ENCODE data around the gene FOXO6. TPM values are rescaled to one million over a fixed set of nuclear protein-coding genes. Genes with fewer than 3 reads are reported as not detected.

The FOXO6 gene
- total and polyA plus RNA-seq, 2 experiments from 2014 or later, result 0.68 to 4.2 TPM

- Histone ChIP-seq H4K20me1 (replicated peaks; ENCODE audit: insufficient read depth) (no peaks in the 10 kb centered on the region), H3K27me3 (ENCODE audit: insufficient read depth) (peaks cover 48% of the 10 kb centered on the region), H3K4me1 (ENCODE audit: insufficient read depth) (peaks cover 24% of the 10 kb centered on the region), H3K36me3 (ENCODE audit: insufficient read depth) (no peaks in the 10 kb centered on the region), H3F3A (replicated peaks; ENCODE audit: low read depth) (0 out of 2 replicates have a peak, but pooled peaks cover 3% of the 10 kb centered on the region), H3K9me2 (ENCODE audit: insufficient read depth) (no peaks in the 10 kb centered on the region), H3K79me2 (replicated peaks; ENCODE audit: insufficient read depth) (no peaks in the 10 kb centered on the region), H3K27ac (ENCODE audit: low read depth) (no peak overlapping the region), H3K4me2 (0 out of 2 replicates have a peak overlapping the region, but pooled peaks have one; percentile 20), H3K4me3 (no peak overlapping the region), H2AFZ (no peak overlapping the region)
- Mint-ChIP-seq H3K36me3 (ENCODE audit: low read depth) (no peaks in the 10 kb centered on the region), H3K9me3 (no peaks in the 10 kb centered on the region), H3K4me3 (no peak overlapping the region), H3K27ac (no peak overlapping the region), H3K27me3 (ENCODE audit: insufficient read depth, low read depth, poor library complexity) (peaks cover 39% of the 10 kb centered on the region), H3K4me1 (peaks cover 45% of the 10 kb centered on the region)
- DNase-seq (ENCODE audit: low spot score) (no peak), ATAC-seq (no peak)
- no peak for TF ChIP-seq CTCF (conservative IDR thresholded peaks at IDR 0.05; ENCODE audit: low read depth in 2 of 2)
- no peak for TF ChIP-seq REST (IDR thresholded peaks at IDR 0.05; ENCODE audit: unreplicated experiment)
- TF ChIP-seq ZNF114 (CRISPR knock-in tag; IDR thresholded peaks at IDR 0.05), result no peak
- TF ChIP-seq NANOG (IDR thresholded peaks at IDR 0.05; ENCODE audit: borderline replicate concordance), result no peak
- no peak for TF ChIP-seq STAT1 (IDR thresholded peaks at IDR 0.05; ENCODE audit: unreplicated experiment)
- no peak for TF ChIP-seq EZH2phosphoT487 (IDR thresholded peaks at IDR 0.05; ENCODE audit: unreplicated experiment)
- TF ChIP-seq POLR2AphosphoS5 (IDR thresholded peaks at IDR 0.05; ENCODE audit: low read depth), result no peak
- TF ChIP-seq, protein P1, sequence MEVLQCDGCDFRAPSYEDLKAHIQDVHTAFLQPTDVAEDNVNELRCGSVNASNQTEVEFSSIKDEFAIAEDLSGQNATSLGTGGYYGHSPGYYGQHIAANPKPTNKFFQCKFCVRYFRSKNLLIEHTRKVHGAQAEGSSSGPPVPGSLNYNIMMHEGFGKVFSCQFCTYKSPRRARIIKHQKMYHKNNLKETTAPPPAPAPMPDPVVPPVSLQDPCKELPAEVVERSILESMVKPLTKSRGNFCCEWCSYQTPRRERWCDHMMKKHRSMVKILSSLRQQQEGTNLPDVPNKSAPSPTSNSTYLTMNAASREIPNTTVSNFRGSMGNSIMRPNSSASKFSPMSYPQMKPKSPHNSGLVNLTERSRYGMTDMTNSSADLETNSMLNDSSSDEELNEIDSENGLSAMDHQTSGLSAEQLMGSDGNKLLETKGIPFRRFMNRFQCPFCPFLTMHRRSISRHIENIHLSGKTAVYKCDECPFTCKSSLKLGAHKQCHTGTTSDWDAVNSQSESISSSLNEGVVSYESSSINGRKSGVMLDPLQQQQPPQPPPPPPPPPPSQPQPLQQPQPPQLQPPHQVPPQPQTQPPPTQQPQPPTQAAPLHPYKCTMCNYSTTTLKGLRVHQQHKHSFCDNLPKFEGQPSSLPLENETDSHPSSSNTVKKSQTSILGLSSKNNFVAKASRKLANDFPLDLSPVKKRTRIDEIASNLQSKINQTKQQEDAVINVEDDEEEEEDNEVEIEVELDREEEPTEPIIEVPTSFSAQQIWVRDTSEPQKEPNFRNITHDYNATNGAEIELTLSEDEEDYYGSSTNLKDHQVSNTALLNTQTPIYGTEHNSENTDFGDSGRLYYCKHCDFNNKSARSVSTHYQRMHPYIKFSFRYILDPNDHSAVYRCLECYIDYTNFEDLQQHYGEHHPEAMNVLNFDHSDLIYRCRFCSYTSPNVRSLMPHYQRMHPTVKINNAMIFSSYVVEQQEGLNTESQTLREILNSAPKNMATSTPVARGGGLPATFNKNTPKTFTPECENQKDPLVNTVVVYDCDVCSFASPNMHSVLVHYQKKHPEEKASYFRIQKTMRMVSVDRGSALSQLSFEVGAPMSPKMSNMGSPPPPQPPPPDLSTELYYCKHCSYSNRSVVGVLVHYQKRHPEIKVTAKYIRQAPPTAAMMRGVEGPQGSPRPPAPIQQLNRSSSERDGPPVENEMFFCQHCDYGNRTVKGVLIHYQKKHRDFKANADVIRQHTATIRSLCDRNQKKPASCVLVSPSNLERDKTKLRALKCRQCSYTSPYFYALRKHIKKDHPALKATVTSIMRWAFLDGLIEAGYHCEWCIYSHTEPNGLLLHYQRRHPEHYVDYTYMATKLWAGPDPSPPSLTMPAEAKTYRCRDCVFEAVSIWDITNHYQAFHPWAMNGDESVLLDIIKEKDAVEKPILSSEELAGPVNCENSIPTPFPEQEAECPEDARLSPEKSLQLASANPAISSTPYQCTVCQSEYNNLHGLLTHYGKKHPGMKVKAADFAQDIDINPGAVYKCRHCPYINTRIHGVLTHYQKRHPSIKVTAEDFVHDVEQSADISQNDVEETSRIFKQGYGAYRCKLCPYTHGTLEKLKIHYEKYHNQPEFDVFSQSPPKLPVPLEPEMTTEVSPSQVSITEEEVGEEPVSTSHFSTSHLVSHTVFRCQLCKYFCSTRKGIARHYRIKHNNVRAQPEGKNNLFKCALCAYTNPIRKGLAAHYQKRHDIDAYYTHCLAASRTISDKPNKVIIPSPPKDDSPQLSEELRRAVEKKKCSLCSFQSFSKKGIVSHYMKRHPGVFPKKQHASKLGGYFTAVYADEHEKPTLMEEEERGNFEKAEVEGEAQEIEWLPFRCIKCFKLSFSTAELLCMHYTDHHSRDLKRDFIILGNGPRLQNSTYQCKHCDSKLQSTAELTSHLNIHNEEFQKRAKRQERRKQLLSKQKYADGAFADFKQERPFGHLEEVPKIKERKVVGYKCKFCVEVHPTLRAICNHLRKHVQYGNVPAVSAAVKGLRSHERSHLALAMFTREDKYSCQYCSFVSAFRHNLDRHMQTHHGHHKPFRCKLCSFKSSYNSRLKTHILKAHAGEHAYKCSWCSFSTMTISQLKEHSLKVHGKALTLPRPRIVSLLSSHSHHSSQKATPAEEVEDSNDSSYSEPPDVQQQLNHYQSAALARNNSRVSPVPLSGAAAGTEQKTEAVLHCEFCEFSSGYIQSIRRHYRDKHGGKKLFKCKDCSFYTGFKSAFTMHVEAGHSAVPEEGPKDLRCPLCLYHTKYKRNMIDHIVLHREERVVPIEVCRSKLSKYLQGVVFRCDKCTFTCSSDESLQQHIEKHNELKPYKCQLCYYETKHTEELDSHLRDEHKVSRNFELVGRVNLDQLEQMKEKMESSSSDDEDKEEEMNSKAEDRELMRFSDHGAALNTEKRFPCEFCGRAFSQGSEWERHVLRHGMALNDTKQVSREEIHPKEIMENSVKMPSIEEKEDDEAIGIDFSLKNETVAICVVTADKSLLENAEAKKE (CRISPR knock-in tag; IDR thresholded peaks at IDR 0.05), result no peak
- TF ChIP-seq ETS1 (IDR thresholded peaks at IDR 0.05), result no peak
- no peak for TF ChIP-seq ZNF331 (CRISPR knock-in tag; IDR thresholded peaks at IDR 0.05; ENCODE audit: low read depth)
- TF ChIP-seq CREB1 (CRISPR knock-in tag; IDR thresholded peaks at IDR 0.05; ENCODE audit: low read depth), result no peak
- TF ChIP-seq JUNB (IDR thresholded peaks at IDR 0.05; ENCODE audit: unreplicated experiment), result no peak
- TF ChIP-seq EZH2 (IDR thresholded peaks at IDR 0.05; ENCODE audit: low read depth, unreplicated experiment), result no peak
Measured at GRCh38 chr1:41386196-41386663, 25.0 kb downstream of the FOXO6 start.
